GM21529 (cell line): ENCODE results near the gene MGMT.

Experiments used
- ATAC-seq: cut with Tn5 transposase; IDR thresholded peaks from one replicate; pipeline ENCODE4 v1.9.1; 2021; ENCODE audit not compliant: unreplicated experiment

The MGMT gene

DNA sequence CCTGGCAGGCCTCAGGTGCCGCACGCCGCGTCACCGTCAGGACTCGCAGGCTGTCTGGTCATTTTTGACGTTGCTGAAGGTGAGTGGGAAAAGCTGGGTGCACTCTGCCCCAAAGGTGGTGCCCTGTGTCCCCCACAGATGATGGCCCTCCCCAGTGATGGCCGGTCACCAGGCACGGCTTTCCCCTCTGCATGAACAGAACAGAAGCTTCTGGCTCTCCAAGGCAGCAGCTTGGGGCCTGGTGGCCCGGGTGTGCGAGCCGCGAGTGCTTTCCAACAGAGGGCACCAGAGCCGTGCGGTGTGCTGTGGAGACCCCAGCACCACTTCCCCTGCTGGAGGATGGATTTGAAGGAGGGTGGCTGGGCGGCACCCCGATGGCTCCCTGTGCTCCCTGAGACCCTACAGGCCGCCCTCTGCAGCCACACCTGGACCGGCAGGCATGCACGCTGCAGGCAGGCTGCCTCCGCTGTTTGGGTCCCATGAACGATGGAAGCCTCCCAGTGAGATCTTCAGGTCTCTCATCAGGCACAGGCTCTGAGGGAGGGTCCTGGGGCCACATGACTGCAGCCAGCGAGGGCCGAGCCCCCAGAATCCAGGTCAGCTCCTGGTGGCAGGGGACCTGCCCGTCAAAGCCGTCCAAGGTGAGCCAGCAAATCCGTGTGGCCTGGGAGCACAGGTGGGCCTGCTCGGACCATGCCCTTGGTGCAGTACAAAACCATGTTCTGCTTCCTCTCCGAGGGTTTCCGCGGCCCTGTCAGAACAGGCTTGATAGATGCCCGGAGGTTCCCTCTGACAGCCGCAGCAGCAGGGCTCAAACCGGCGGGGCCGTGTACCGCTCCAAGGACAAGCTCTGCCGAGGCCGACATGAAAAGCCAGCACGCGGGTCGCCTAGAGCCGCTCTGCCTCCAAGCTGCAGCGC, 301.7 kb downstream of the MGMT start:
- ATAC-seq, result no peak

DNA sequence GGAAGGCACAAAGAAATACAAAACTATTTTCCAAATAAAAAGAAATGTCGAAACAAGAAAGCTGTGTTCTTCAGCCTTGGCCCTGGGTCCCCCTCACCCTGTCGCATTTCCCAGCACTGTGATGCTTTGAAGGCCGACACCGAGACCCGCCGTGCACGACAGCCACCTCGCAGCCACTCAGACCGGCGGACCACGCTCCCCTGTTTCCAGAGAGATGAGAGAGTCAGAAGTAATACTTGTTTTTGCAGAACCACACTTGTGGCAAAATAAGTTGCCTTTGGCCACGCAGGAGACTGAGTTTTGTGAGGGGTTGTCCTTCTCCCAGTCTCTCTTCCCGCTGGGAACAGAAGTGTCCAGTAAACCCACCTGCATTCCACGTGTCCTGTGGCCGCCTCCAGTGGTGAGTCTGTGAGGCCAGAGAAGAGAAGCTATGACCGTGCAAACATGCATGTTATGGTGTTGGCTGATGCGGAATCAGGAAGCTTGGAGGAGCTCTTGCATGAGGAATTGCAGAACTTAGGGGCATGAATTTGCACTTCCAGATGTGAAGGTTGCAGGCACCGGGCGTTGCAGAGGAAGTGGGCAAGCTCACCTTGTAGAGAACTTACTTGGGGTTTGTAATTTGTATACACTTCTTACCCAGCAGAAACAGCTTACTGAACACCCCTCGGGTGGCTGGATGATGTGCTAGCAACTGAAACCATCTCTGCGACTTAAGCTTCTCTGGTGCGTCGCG, 302.5 kb downstream of the MGMT start:
- no peak for ATAC-seq

DNA sequence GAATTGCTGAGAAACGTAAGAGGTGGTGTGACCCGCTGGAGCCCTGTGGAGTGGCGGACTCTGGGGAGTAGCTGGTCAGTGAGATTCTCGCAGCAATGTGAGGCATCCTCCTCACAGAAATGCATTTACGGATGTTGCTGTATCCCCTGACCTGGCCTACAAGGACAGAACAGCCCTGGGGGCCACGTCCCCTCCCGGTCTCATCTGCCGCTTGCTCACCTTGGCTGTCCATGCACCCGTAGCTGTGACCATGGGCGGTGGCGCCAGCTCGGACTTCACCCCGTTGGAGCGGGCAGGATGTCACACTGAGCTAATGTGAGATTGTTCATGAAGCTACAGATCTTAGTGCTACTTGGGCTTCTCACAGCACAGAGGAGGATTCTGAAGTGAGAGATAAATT, 303.2 kb downstream of the MGMT start:
- ATAC-seq, result no peak

DNA sequence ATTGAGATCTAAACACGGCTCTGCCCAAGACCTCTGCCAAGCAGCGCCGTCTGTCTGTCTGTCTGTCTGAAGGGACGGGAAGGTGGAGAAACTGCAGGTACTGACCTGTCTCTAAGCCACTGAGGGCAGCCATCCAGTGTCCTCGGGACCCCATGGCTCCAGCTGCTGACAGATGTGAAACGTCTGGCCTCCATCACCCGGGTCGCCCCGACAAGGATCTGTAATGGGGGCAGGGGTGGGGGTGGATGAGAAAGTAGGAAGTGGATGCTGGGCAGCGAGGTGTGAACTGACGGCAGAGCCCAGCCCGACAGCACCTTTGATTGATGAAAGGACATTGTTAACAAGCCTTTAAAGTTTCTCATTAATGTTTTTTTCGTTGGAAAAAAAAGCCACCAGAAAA, 304.0 kb downstream of the MGMT start:
- ATAC-seq, result no peak

DNA sequence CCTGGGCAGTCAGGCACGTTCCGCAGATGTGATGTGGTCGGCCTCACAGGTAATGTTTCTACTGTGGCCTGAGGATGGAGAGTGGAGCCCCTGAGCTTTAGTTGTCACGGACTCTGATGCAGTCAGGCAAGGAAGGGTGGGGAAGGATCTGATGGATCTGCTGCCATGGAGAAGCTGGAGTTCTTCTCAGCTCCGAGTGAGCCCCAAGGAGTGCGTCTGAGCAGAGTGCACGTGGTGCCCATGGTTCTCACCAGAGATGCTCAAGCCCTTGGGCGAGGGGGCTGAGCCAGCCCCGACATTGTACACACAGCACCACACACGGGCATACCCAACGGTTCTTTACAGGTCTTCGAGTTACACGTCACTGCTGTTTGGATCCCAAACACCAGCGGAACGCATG, 304.5 kb downstream of the MGMT start:
- no peak for ATAC-seq

DNA sequence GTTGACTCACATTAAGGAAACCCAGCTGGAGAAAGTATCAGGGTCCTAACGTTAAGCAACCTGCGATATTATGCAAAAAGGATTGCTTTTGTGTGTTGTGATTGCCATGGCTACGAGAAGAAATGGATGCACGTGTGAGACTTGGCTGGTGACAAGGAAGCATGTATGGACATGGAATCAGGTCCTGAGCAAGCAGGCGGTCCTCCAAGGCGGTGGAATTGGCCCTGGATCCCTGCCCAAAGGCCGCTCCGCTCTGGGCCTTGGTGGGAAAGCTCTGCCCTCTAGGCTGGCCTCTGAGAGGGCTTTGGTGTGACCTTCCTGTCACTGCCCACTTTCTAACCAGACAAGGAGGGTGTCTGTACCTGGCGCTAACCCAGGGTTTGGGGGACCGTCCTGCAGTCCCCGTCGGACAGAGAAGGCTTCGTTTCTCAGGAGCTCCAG, 305.0 kb downstream of the MGMT start:
- no peak for ATAC-seq

DNA sequence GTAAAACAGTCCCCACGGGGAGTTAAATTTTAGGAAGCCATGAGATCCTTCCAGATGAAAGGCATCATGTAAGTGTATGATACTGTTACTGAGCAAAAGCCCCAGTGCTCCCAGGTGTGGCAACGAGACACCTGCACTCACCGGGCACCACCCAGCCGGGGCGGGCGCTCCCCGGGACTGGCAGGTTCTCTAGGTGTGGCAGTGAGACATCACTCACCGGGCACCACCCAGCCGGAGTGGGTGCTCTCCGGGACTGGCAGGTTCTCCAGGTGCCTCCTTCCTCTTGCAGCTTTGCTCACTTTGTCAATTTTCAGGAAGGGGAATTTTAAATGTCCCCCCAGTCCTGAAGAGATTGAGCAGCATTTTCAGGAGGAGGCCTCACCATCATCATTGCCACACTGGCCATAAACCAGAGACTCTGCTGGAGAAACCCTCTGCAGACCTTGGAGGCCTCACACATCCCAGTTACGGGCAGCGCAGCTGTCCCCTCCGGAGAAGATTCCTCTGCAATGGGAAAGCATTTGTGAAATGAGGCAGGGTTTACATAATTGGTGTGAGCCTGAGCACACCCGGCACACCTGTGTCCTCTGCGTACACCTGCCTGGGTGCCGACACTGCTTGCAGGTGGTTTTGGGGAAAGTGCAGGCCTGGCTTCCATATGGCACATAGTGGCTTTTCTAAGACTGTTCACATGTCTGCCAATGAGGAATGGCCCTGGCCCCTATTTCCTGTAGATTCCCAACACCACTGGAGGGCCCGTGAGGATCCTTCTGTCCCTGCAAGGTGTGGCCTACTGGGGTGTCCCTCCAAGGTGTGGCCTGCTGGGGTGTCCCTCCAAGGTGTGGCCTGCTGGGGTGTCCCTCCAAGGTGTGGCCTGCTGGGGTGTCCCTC, 305.7 kb downstream of the MGMT start:
- ATAC-seq, result no peak

DNA sequence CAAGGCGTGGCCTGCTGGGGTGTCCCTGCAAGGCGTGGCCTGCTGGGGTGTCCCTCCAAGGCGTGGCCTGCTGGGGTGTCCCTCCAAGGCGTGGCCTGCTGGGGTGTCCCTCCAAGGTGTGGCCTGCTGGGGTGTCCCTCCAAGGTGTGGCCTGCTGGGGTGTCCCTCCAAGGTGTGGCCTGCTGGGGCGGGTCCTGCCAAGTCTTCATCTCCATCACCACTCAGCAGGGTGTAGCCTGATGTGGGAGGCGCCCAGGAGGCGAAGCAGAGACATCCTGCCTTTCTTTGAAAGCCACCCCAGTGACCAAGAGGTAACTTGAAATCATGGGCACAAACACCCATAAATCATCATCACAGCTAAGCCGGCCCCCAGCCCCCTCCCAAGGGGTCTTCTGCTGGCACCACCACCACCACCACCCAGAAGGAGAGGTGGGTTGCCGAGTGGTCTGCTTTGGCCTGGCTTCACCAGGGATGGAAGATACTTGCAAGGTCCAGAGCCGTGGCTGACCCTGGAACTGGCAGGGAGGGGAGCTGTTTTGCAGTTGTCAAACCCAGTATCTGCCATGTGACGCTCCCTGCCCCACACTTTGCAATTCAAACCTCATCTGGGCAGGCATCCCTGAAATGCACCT, 306.4 kb downstream of the MGMT start:
- no peak for ATAC-seq

DNA sequence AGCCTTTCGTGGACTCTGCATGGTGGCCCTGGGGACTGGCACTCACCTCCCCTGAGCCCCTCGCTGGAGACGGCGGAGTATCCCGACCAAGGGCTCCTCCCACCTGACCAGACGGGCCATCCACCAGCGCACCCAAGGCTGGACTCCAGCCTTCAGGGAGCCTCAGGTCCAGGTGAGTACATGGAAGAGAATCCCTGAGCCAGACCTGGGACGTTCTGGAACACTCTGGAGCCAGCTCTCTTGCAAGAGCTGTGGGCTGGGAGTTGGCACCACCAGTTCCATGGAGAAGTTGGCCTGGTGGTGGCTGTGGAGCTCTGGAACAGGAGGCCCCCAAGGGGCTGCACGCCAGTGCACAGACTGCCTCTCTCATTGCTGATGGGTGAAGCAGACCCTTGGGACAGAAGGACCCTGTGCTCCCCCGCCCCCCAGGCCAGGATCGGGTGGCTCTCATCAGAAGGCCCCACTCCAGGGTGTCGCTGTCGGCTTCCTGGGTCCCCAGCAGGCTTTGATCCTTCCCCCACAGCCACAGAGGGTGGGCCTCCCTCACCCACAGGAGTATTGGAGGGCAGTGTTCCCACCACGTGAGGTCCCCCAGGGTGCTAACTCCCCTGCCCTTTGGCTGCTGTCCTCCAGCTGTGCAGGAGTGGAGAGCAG, 307.2 kb downstream of the MGMT start:
- ATAC-seq, result no peak

DNA sequence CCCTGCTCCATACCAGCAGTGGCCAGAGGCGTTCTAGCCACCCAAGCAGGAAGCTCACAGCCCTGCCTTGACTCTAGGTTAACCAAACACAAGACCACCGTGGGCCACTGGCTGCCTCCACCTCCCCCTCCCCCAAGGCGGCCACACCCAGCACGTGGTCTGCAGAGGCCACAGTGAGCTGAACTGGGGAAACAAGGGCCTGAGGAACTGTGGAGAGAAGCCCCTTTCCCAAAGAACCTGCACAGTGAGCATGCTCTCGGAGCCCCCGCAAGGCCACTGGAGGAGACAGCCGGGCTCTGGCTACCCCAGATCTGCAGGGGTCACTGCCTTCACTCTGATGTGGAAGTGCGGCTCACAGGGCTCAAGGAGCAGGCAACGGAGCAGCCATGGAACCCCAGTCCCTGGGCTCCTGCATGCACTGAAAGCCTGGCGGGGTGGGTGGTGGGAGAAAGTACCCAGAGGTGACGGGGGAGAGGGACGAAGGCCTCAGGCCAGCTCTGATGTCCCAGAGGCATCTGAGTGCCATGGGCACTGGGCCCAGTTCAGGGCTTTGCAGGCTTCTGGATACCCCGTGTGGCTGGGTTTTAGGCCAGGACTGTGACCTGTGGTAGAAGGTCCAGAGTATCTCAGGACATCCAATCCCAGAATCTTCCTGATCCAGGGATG, 307.8 kb downstream of the MGMT start:
- no peak for ATAC-seq

DNA sequence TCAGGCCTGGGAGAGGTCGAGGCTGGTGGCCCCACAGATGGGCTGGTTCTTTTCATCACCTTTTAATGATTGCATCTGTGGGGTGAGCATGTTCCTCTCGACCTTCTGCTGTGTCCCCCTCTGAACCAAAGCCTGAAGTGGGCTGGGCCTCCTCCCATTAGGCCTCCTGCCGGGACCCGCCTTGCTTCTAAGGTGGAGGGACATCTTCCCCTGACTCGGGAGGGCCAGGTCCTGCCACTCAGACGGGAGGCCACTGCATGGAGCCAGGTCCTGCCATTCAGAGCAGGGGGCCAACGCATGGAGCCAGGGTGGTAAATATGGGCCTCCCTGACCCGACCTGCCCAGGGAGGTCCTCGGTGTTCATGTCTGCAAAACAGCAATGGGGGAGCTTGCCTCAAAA, 308.6 kb downstream of the MGMT start:
- no peak for ATAC-seq

DNA sequence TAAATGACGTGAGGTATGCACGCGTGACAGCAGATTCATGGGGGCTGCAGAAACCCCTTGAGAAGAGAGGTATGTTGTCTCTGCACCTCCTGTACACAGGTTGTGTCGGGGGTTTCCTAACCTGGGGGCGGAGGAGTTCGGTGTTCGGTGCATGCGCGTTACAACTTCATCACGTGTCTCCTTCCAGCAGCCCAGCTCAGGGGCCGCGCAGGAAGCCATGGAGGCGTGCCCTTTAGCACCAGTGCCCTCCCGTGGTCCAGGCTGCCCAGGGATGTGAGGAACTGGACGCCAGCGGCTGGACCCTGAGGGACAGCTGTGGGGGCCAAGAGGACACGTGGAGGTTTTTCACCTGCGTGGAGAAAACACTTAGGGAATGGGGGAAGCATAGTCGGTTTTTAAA, 310.6 kb downstream of the MGMT start:
- no peak for ATAC-seq

DNA sequence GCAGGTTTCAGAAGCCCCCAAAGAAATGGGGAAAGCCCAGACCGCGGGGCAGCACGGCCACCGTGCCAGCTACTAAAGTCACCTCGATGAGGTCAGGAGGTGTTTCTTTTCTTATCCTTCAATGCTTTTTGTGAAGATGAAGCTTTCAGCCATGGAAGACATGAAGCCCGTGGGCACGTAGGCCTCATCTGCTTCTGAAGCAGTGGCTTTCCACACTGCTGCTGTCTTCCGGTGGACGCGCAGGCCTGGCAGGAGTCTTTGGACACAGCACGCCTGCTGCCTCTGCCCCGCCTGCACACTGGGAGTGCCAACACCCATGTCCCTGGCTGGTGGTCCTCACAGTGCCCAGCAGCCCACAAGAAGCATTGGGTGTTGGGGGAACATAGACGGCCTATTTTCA, 311.5 kb downstream of the MGMT start:
- no peak for ATAC-seq

DNA sequence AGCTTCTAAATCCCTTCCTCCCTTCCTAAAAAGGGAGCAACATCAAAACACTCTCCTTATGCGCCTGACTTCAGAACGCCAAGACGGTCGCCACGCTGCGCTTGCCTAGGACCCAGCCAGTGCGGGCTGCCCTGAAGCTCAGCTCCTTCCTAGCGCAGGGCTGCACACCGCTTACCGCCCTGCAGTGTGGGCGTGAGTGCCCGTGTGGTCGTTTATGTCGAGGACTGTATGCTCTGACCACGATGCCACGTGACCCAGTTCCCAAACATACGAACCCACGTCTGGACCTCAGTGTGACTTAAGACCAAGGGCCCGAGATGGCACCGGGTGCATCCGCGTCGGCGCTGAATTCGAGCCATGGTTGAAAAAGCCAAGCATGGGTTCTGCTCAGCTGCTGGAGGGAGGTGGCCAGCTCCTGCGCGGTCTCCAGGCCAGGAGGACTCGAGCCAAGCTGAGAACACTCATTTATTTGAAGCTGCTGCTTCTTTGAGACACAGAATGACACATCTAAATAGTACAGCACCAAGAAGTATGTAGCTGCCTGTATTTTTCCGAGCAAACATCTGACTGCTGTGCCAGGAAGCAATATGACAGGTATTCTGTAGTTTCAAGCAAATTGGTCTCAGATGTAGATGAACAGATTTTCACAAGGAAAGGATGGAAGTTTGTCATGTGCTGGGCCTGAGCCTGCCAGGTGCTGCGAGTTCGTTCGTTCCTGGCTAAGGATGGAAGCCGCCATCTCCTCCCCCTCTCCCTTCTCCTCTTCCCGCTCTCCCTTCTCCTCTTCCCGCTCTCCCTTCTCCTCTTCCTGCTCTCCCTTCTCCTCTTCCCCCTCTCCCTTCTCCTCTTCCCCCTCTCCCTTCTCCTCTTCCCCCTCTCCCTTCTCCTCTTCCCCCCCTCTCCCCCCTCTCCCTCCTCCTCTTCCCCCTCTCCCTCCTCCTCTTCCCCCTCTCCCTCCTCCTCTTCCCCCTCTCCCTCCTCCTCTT, 312.4 kb downstream of the MGMT start:
- no peak for ATAC-seq

DNA sequence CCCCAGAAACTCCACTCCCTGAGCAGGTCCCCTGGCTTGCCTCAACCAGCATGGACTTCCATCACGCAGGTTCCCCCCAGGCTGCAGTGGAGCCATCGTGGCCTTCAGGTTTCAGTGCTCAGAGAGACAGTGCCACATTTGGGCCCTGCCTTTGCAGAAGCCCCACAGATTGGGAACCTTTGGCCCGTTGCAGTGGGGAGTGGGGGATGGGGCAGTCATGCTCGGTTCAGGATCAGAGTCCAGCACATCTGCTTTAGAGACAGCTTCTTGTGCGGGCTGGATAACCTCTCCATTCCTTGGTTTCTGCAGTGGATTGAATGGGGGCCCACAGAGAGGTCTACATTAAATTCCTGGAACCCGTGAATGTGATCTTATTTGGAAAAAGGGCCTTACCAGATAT, 313.2 kb downstream of the MGMT start:
- ATAC-seq, result no peak

DNA sequence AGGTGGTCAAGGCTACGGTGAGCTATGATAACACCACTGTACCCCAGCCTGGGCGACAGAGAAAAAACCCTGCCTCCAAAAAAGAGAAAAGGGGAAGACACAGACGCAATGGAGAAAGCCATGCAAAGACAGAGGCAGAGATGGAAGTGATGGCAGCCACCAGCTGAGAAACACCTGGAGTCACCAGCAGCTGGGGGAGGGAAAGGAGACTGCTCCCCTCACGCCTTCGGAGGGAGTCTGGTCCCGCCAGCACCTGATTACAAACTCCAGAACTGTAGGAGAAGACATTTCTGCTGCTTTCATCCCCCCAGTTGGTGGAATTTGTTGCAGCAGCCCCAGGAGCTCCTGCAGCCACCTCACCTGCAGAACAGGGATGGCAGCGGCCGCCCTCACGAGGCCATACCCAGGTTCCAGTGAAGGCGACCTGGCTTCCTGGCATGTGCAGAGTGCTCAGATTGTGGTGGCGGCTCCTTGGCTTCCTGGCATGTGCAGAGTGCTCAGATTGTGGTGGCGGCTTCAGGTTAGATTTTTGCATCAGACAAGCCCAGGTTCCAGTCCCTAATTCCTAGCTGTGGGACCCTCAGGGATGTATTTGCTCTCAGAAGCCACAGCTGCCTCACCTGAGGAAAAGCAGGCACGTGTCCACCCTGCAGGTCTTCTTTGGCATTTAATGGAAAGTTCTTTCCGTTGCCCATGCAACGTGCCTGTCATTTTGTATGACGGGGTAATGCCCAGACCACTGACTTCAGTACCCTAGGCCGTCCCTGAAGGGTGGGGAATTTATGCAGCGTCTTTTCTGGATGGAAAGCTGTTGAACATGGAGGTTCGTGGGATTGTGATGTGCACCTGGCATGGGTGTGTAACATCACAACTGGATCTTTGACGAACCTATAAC, 314.1 kb downstream of the MGMT start:
- ATAC-seq, result no peak

DNA sequence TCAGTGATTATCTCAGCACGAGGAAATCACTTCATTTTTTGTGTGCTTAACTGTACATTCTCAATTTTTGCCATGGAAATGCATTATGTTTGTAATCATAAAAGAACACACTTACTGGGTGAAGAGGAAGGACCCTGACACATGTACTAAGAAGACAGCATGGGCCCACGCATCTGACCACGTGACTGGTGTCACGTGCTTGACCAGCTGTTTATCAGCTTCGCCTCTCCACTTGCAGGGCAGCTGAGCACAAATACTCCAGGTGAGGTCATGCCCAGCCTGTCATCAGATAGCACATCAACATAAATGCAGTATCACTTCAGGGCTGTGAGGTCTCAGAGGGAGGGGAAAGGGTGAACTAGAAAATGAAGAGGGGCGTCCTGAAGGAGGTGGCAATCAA, 317.2 kb downstream of the MGMT start:
- no peak for ATAC-seq

DNA sequence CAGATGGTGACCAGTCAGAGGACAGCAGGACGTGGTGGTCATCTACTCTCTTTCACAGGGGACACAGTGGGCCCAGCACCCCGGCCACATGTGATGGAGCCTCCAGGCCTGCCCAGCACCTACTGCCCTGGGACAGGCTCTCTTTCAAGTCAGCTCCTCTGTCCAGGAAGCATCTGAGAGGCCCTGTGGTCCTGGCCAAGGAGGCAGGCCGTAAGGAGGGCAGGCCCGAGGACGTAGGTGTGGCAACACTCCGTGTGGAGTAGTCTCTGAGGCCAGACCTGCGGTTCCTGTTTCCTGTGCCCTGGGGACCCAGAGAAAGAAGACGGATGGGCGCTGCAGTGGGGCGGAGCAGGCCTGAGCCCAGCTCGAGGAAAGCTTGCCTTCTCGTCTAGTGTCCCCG, 317.9 kb downstream of the MGMT start:
- ATAC-seq, result no peak
